Parathyroid adenoma (tissue), 2 donors: ENCODE data around the gene C5orf15.

Experiments used
- H2AFZ ChIP-seq: fragments of 300-600 bp; sonication (generic); one replicate; pipeline ENCODE4 v1.7.0; 2017; ENCODE audit warnings: antibody characterized with exemption, mild to moderate bottlenecking
- H3K27ac ChIP-seq: fragments of 300-600 bp; sonication (generic); one replicate; pipeline ENCODE4 v1.7.0; 2017
- H3K27me3 ChIP-seq: fragments of 300-600 bp; sonication (generic); one replicate; pipeline ENCODE4 v1.7.0; 2017; ENCODE audit warnings: low read length; ENCODE audit not compliant: control insufficient read depth, insufficient read depth
- H3K36me3 ChIP-seq: fragments of 300-600 bp; sonication (generic); one replicate; pipeline ENCODE4 v1.7.0; 2017; ENCODE audit warnings: low read length; ENCODE audit not compliant: control insufficient read depth, insufficient read depth
- H3K4me1 ChIP-seq: fragments of 300-600 bp; sonication (generic); one replicate; pipeline ENCODE4 v1.7.0; 2017; ENCODE audit warnings: control low read depth
- H3K4me2 ChIP-seq: fragments of 300-600 bp; sonication (generic); one replicate; pipeline ENCODE4 v1.7.0; 2017; ENCODE audit warnings: low read length
- H3K4me3 ChIP-seq: fragments of 300-600 bp; sonication (generic); one replicate; pipeline ENCODE4 v1.7.0; 2017; ENCODE audit warnings: low read depth, low read length
- H3K79me2 ChIP-seq: fragments of 300-600 bp; sonication (generic); one replicate; pipeline ENCODE4 v1.7.0; 2017; ENCODE audit warnings: control low read depth
- H3K9ac ChIP-seq: fragments of 300-600 bp; sonication (generic); one replicate; pipeline ENCODE4 v1.7.0; 2017; ENCODE audit warnings: mild to moderate bottlenecking
- H3K9me3 ChIP-seq: fragments of 300-600 bp; sonication (generic); one replicate; pipeline ENCODE4 v1.7.0; 2017; ENCODE audit warnings: low read length; ENCODE audit not compliant: control insufficient read depth
- CTCF ChIP-seq: fragments of 300-600 bp; sonication (generic); IDR thresholded peaks from one replicate; pipeline ENCODE4 v1.7.0; 2017; ENCODE audit warnings: antibody characterized with exemption, mild to moderate bottlenecking
- donor health status: primary hyperparathyroidism.

C5orf15 gene

GRCh38 chr5:133910571-133910970, 57.9 kb downstream of the C5orf15 start:
- Histone ChIP-seq H3K27ac (no peak overlapping the region), H2AFZ (no peak overlapping the region), H3K27me3 (no peaks in the 10 kb centered on the region), H3K4me1 (no peaks in the 10 kb centered on the region), H3K9ac (no peak overlapping the region), H3K79me2 (no peaks in the 10 kb centered on the region), H3K9me3 (no peaks in the 10 kb centered on the region), H3K36me3 (no peaks in the 10 kb centered on the region), H3K4me2 (no peak overlapping the region), H3K4me3 (no peak overlapping the region)
- no peak for TF ChIP-seq CTCF

GRCh38 chr5:133909603-133910002, 58.8 kb downstream of the C5orf15 start:
- no peaks in the 10 kb centered on the region for H3K36me3 ChIP-seq
- no peaks in the 10 kb centered on the region for H3K27me3 ChIP-seq
- no peaks in the 10 kb centered on the region for H3K4me1 ChIP-seq
- no peak overlapping the region for H3K4me3 ChIP-seq
- H3K4me2 ChIP-seq, result no peak overlapping the region
- no peak overlapping the region for H3K9ac ChIP-seq
- TF ChIP-seq CTCF, result no peak
- H3K27ac ChIP-seq, result no peak overlapping the region
- H3K9me3 ChIP-seq, result no peaks in the 10 kb centered on the region
- no peak overlapping the region for H2AFZ ChIP-seq
- H3K79me2 ChIP-seq, result no peaks in the 10 kb centered on the region

GRCh38 chr5:133907075-133907474, 61.4 kb downstream of the C5orf15 start:
- H3K9ac ChIP-seq, result no peak overlapping the region
- H3K36me3 ChIP-seq, result no peaks in the 10 kb centered on the region
- H3K4me1 ChIP-seq, result no peaks in the 10 kb centered on the region
- no peaks in the 10 kb centered on the region for H3K9me3 ChIP-seq
- H3K4me2 ChIP-seq, result no peak overlapping the region
- H3K79me2 ChIP-seq, result no peaks in the 10 kb centered on the region
- no peaks in the 10 kb centered on the region for H3K27me3 ChIP-seq
- H3K4me3 ChIP-seq, result no peak overlapping the region
- no peak overlapping the region for H2AFZ ChIP-seq
- no peak overlapping the region for H3K27ac ChIP-seq
- no peak for TF ChIP-seq CTCF

GRCh38 chr5:133906303-133906702, 62.1 kb downstream of the C5orf15 start:
- H3K36me3 ChIP-seq, result no peaks in the 10 kb centered on the region
- H3K79me2 ChIP-seq, result no peaks in the 10 kb centered on the region
- TF ChIP-seq CTCF, result no peak

More at GRCh38 chr5:133906303-133906702, 62.1 kb downstream of the C5orf15 start:
- H2AFZ ChIP-seq, result no peak overlapping the region
- H3K9ac ChIP-seq, result no peak overlapping the region
- no peak overlapping the region for H3K4me3 ChIP-seq
- no peak overlapping the region for H3K4me2 ChIP-seq
- no peaks in the 10 kb centered on the region for H3K27me3 ChIP-seq
- no peak overlapping the region for H3K27ac ChIP-seq
- H3K4me1 ChIP-seq, result no peaks in the 10 kb centered on the region
- H3K9me3 ChIP-seq, result no peaks in the 10 kb centered on the region
